Subcutaneous abdominal adipose tissue (tissue), 5 donors: Measurements from ENCODE around the gene LRCH1.
"Not testable (repeated sequence)": the region's sequence is repeated elsewhere in the genome, so short reads cannot be mapped to it uniquely, and the experiment has no call there.

Experiments used
- H3K27ac ChIP-seq: one replicate; pipeline ENCODE4 v1.7.0; 2013; ENCODE audit warnings: low read depth, mild to moderate bottlenecking, inconsistent platforms, low read length, moderate library complexity
- H3K27me3 ChIP-seq, 5 donors: one replicate each; pipeline ENCODE4 v1.7.0; 2013; ENCODE audit warnings: low read length in 5 of 5, inconsistent platforms in 1 of 5; ENCODE audit not compliant: control insufficient read depth in 5 of 5, insufficient read depth in 4 of 5
- H3K36me3 ChIP-seq, 5 donors: one replicate each; pipeline ENCODE4 v1.7.0; 2013; ENCODE audit warnings: low read length in 5 of 5; ENCODE audit not compliant: control insufficient read depth in 5 of 5, insufficient read depth in 5 of 5
- H3K4me1 ChIP-seq, 5 donors: one replicate each; pipeline ENCODE4 v1.7.0; 2013; ENCODE audit warnings: low read length in 5 of 5, mild to moderate bottlenecking in 3 of 5, moderate library complexity in 1 of 5; ENCODE audit not compliant: control insufficient read depth in 5 of 5, insufficient read depth in 5 of 5
- H3K4me3 ChIP-seq, 5 donors: one replicate each; pipeline ENCODE4 v1.7.0; 2013; ENCODE audit warnings: low read length in 5 of 5, low read depth in 1 of 5
- H3K9ac ChIP-seq, 5 donors: one replicate each; pipeline ENCODE4 v1.7.0; 2013; ENCODE audit warnings: low read length in 5 of 5, mild to moderate bottlenecking in 4 of 5, moderate library complexity in 3 of 5
- H3K9me3 ChIP-seq, 5 donors: one replicate each; pipeline ENCODE4 v1.7.0; 2013; ENCODE audit warnings: low read length in 5 of 5; ENCODE audit not compliant: control insufficient read depth in 5 of 5
- donor health status: healthy.
- donor health status: healthy.
- donor health status: healthy.
- donor health status: healthy.
- donor health status: healthy.

The LRCH1 gene

GRCh38 chr13:46747031-46747820, 194.3 kb downstream of the LRCH1 start:
- Histone ChIP-seq H3K27me3 (no peaks in the 10 kb centered on the region), H3K4me1 (peaks cover 0 to 14% (median 7%) of the 10 kb centered on the region in 5 donors), H3K36me3 (peaks cover 15 to 42% (median 26%) of the 10 kb centered on the region in 5 donors), H3K27ac (no peak overlapping the region), H3K9me3 (no peaks in the 10 kb centered on the region), H3K9ac (no peak overlapping the region), H3K4me3 (no peak overlapping the region)

GRCh38 chr13:46748300-46748699, 195.3 kb downstream of the LRCH1 start:
- no peak overlapping the region for H3K27ac ChIP-seq
- H3K36me3 ChIP-seq: peaks cover 15 to 41% (median 26%) of the 10 kb centered on the region in 5 donors
- no peak overlapping the region for H3K4me3 ChIP-seq
- no peak overlapping the region for H3K9ac ChIP-seq
- peaks cover 0 to 16% (median 7%) of the 10 kb centered on the region in 5 donors for H3K4me1 ChIP-seq
- H3K27me3 ChIP-seq: no peaks in the 10 kb centered on the region
- no peaks in the 10 kb centered on the region for H3K9me3 ChIP-seq

GRCh38 chr13:46749951-46750350, 197.0 kb downstream of the LRCH1 start:
- Histone ChIP-seq H3K36me3 (peaks cover 15 to 40% (median 26%) of the 10 kb centered on the region in 5 donors), H3K27ac (no peak overlapping the region), H3K9ac (no peak overlapping the region), H3K4me3 (no peak overlapping the region), H3K9me3 (no peaks in the 10 kb centered on the region), H3K4me1 (peaks cover 0 to 16% (median 7%) of the 10 kb centered on the region in 5 donors), H3K27me3 (no peaks in the 10 kb centered on the region)

GRCh38 chr13:46751811-46752635, 199.1 kb downstream of the LRCH1 start:
- Histone ChIP-seq H3K4me1 (peaks cover 0 to 18% (median 11%) of the 10 kb centered on the region in 5 donors), H3K27ac (no peak overlapping the region), H3K27me3 (peaks cover 0 to 3% (median 0%) of the 10 kb centered on the region in 5 donors), H3K9me3 (no peaks in the 10 kb centered on the region), H3K4me3 (no peak overlapping the region), H3K9ac (no peak overlapping the region), H3K36me3 (peaks cover 10 to 26% (median 19%) of the 10 kb centered on the region in 5 donors)

- H3K27ac ChIP-seq: no peak overlapping the region
- peaks cover 0 to 3% (median 0%) of the 10 kb centered on the region in 5 donors for H3K27me3 ChIP-seq
- no peaks in the 10 kb centered on the region for H3K9me3 ChIP-seq
These were observed 200.2 kb downstream of the LRCH1 start for GRCh38 chr13:46753137-46753536.

GRCh38 chr13:46753917-46754316, 200.9 kb downstream of the LRCH1 start:
- no peaks in the 10 kb centered on the region for H3K9me3 ChIP-seq
- peaks cover 0 to 18% (median 13%) of the 10 kb centered on the region in 5 donors for H3K4me1 ChIP-seq
- H3K27me3 ChIP-seq: peaks cover 0 to 3% (median 0%) of the 10 kb centered on the region in 5 donors
- peaks cover 5 to 15% (median 8%) of the 10 kb centered on the region in 5 donors for H3K36me3 ChIP-seq
- no peak overlapping the region for H3K9ac ChIP-seq
- H3K27ac ChIP-seq: no peak overlapping the region
- H3K4me3 ChIP-seq: no peak overlapping the region

More at GRCh38 chr13:46753137-46753536, 200.2 kb downstream of the LRCH1 start:
- H3K36me3 ChIP-seq: peaks cover 6 to 21% (median 14%) of the 10 kb centered on the region in 5 donors
- peaks cover 0 to 18% (median 13%) of the 10 kb centered on the region in 5 donors for H3K4me1 ChIP-seq
- no peak overlapping the region for H3K9ac ChIP-seq
- H3K4me3 ChIP-seq: no peak overlapping the region

- Histone ChIP-seq H3K27ac (no peak overlapping the region), H3K36me3 (peaks cover 3 to 11% (median 6%) of the 10 kb centered on the region in 5 donors), H3K27me3 (peaks cover 0 to 3% (median 0%) of the 10 kb centered on the region in 5 donors), H3K4me3 (no peak overlapping the region), H3K9ac (no peak overlapping the region), H3K4me1 (peaks cover 0 to 16% (median 14%) of the 10 kb centered on the region in 5 donors), H3K9me3 (no peaks in the 10 kb centered on the region)
These were observed 201.8 kb downstream of the LRCH1 start for GRCh38 chr13:46754812-46755211.

- H3K27me3 ChIP-seq, H3K27ac ChIP-seq, H3K36me3 ChIP-seq, H3K9ac ChIP-seq, H3K4me3 ChIP-seq, H3K9me3 ChIP-seq: not testable (repeated sequence)
- H3K4me1 ChIP-seq: peaks cover 0 to 18% (median 13%) of the 10 kb centered on the region in 5 donors
These were observed 202.5 kb downstream of the LRCH1 start for GRCh38 chr13:46755508-46755907.

GRCh38 chr13:46756977-46757376, 204.0 kb downstream of the LRCH1 start:
- H3K27ac ChIP-seq: no peak overlapping the region
- H3K36me3 ChIP-seq: peaks cover 0 to 5% (median 0%) of the 10 kb centered on the region in 5 donors
- peaks cover 0 to 3% (median 0%) of the 10 kb centered on the region in 5 donors for H3K27me3 ChIP-seq
- H3K9me3 ChIP-seq: no peaks in the 10 kb centered on the region
- H3K4me1 ChIP-seq: peaks cover 0 to 13% (median 7%) of the 10 kb centered on the region in 5 donors
- H3K4me3 ChIP-seq: no peak overlapping the region
- no peak overlapping the region for H3K9ac ChIP-seq
